GM12878 (cell line): ENCODE measurements around the gene PASK. TPM values are rescaled to one million over a fixed set of nuclear protein-coding genes. Genes with fewer than 3 reads are reported as not detected.

Source experiments
- ATAC-seq: fragments of 200-7000 bp; cut with Tn5 transposase; 3 replicates; pipeline ENCODE4 v1.9.1; 2020; ENCODE audit warnings: mild to moderate bottlenecking, moderate library complexity
- BruUV-seq: library from RNA; stranded (reverse); fragments of 400-500 nt; replicated peaks from 2 replicates; lab custom pipeline; 2021; lab: Mats Ljungman, UMichigan
- CTCF ChIA-PET: fragments of 300-600 bp; sonication (Branson Sonifier 250); formaldehyde crosslinking; extraction: SDS; loops from one replicate; lab custom pipeline; 2021; ENCODE audit warnings: inconsistent platforms; lab: Yijun Ruan, JAX
- POLR2A ChIA-PET: fragments of 350-600 bp; formaldehyde crosslinking; extraction: SDS; loops from one replicate; lab custom pipeline; 2021; ENCODE audit warnings: inconsistent platforms; lab: Charles Lee
- RAD21 ChIA-PET: fragments of 300-600 bp; sonication (Branson Sonifier 250); formaldehyde crosslinking; loops from one replicate; lab custom pipeline; 2023; ENCODE audit warnings: antibody characterized with exemption; ENCODE audit not compliant: unreplicated experiment; lab: Charles Lee
- SMC1A ChIA-PET: fragments of 300-600 bp; sonication (Branson Sonifier 250); formaldehyde crosslinking; loops from one replicate; lab custom pipeline; 2023; ENCODE audit not compliant: unreplicated experiment, uncharacterized antibody; lab: Charles Lee
- DNase-seq: peaks from one replicate; pipeline ENCODE4 v3.0.0-alpha.2; 2011; ENCODE audit warnings: low read depth, low spot score
- FAIRE-seq: peaks from 3 replicates; lab custom pipeline; 2011; peaks lifted over from hg19 to GRCh38; lab: Jason Lieb, UNC
- H2AFZ ChIP-seq: 2 replicates; pipeline ENCODE4 v1.6.0; 2011; ENCODE audit warnings: low read depth, low read length, control low read depth; ENCODE audit not compliant: control insufficient read depth
- H3K27ac ChIP-seq: 2 replicates; pipeline ENCODE4 v1.5.1; 2011; ENCODE audit warnings: control low read depth; ENCODE audit not compliant: control insufficient read depth, insufficient read depth
- H3K27me3 ChIP-seq, 2 experiments: replicated peaks in 1 of 2; 2 replicates each; pipeline versions ENCODE4 v1.6.0 to v1.6.1; 2011; ENCODE audit warnings: low read length in 1 of 2; ENCODE audit not compliant: control insufficient read depth in 2 of 2, insufficient read depth in 2 of 2
- H3K36me3 ChIP-seq, 2 experiments: 2 replicates each; pipeline ENCODE4 v1.5.1; 2011; ENCODE audit warnings: low read length in 1 of 2; ENCODE audit not compliant: control insufficient read depth in 2 of 2, insufficient read depth in 2 of 2
- H3K4me1 ChIP-seq: 2 replicates; pipeline ENCODE4 v1.6.1; 2011; ENCODE audit warnings: mild to moderate bottlenecking, low read length, moderate library complexity, mixed read lengths; ENCODE audit not compliant: control insufficient read depth, insufficient read depth
- H3K4me2 ChIP-seq: 2 replicates; pipeline ENCODE4 v1.6.0; 2011; ENCODE audit warnings: control low read depth; ENCODE audit not compliant: control insufficient read depth, insufficient read depth
- H3K4me3 ChIP-seq: fragments of 200-600 bp; sonication (generic); 2 replicates; pipeline ENCODE4 v1.5.1; 2016
- H3K79me2 ChIP-seq: 2 replicates; pipeline ENCODE4 v1.6.0; 2011; ENCODE audit warnings: low read length; ENCODE audit not compliant: control insufficient read depth, insufficient read depth
- H3K9ac ChIP-seq: 2 replicates; pipeline ENCODE4 v1.8.0; 2011; ENCODE audit warnings: low read length, control low read depth, mixed read lengths; ENCODE audit not compliant: control insufficient read depth, insufficient read depth
- H3K9me3 ChIP-seq: replicated peaks from 3 replicates; pipeline ENCODE4 v1.5.1; 2011; ENCODE audit warnings: mild to moderate bottlenecking, low read length; ENCODE audit not compliant: control insufficient read depth, insufficient read depth
- H4K20me1 ChIP-seq: 2 replicates; pipeline ENCODE4 v1.6.0; 2011; ENCODE audit not compliant: control insufficient read depth, insufficient read depth
- CHD2 ChIP-seq: IDR thresholded peaks from 2 replicates; pipeline ENCODE4 v1.6.1; 2011; ENCODE audit warnings: low read depth, low read length, improper control_type of control experiment, borderline replicate concordance
- CUX1 ChIP-seq: IDR thresholded peaks from 2 replicates; pipeline ENCODE4 v1.6.1; 2012; ENCODE audit warnings: improper control_type of control experiment, low read depth, low read length; ENCODE audit not compliant: insufficient replicate concordance
- HSF1 ChIP-seq: fragments of 150-350 bp; IDR thresholded peaks from 2 replicates; pipeline ENCODE4 v1.6.1; 2014; ENCODE audit warnings: mild to moderate bottlenecking, low read depth, low read length
- KLF5 ChIP-seq: fragments of 450-650 bp; IDR thresholded peaks from 2 replicates; pipeline ENCODE4 v1.6.1; 2014; ENCODE audit warnings: mild to moderate bottlenecking; ENCODE audit not compliant: partially characterized antibody
- MLLT1 ChIP-seq: fragments of 450-650 bp; IDR thresholded peaks from 2 replicates; pipeline ENCODE4 v1.6.1; 2016; ENCODE audit warnings: mild to moderate bottlenecking
- NBN ChIP-seq: fragments of 450-650 bp; IDR thresholded peaks from 2 replicates; pipeline ENCODE4 v1.6.1; 2016
- NKRF ChIP-seq: fragments of 450-650 bp; conservative IDR thresholded peaks from 2 replicates; pipeline ENCODE4 v1.6.1; 2017; ENCODE audit warnings: mild to moderate bottlenecking, moderate library complexity
- NR2C2 ChIP-seq: IDR thresholded peaks from 2 replicates; pipeline ENCODE4 v1.6.1; 2011; ENCODE audit warnings: borderline replicate concordance, low read depth; ENCODE audit not compliant: control insufficient read depth, insufficient read length
- TARDBP ChIP-seq: IDR thresholded peaks from 2 replicates; pipeline ENCODE4 v1.6.1; 2016; ENCODE audit warnings: borderline replicate concordance
- ZBTB4 ChIP-seq: fragments of 450-650 bp; formaldehyde crosslinking; IDR thresholded peaks from 2 replicates; pipeline ENCODE4 v1.4.0; 2022; ENCODE audit warnings: mild to moderate bottlenecking, moderate library complexity
- ZNF622 ChIP-seq: fragments of 450-650 bp; IDR thresholded peaks from 2 replicates; pipeline ENCODE4 v1.6.1; 2017; ENCODE audit warnings: mild to moderate bottlenecking, inconsistent platforms
- WGBS: methylation state at CpG from one replicate; pipeline ENCODE4 v1.1.6; 2016; ENCODE audit warnings: low lambda C conversion rate; ENCODE audit not compliant: insufficient replicate concordance, insufficient coverage; ENCODE audit errors: missing lambda C conversion rate; 5-methylcytosine and 5-hydroxymethylcytosine counted together
- in situ Hi-C: fragments of 300-500 bp; cut with MboI; formaldehyde crosslinking; loops from 9 replicates; pipeline ENCODE4 v1.14.3; 2018; ENCODE audit warnings: mixed read lengths
- intact Hi-C: fragments of 100-400 bp; cut with micrococcal nuclease; formaldehyde crosslinking; loops from one replicate; pipeline ENCODE4 v1.14.2; 2022; ENCODE audit not compliant: unreplicated experiment
- polyA plus RNA-seq, 11 experiments: library from polyadenylated mRNA; depleted of rRNA in 4 of 11; unstranded in 6 of 11; stranded (reverse) in 5 of 11; fragments of >200 nt; fragmentation: Nextera tagmentation in 4 of 11; fragmentation: Illumina TruSeq in 1 of 11; extraction: Ambion mirVana in 4 of 11; extraction: Trizol in 1 of 11; gene quantifications; 1 replicate in 1 of 11; 2 replicates in 10 of 11; pipeline versions ENCODE4 v1.2.1 to v1.2.3, GENCODE V29; 2011 to 2016; ENCODE audit warnings: inconsistent platforms in 2 of 11, missing spikeins in 2 of 11, low read depth in 1 of 11
- total RNA-seq, 4 experiments: library from RNA; depleted of rRNA in 3 of 4; stranded (reverse); fragments of >200 nt in 3 of 4; fragmentation: Illumina TruSeq in 1 of 4; extraction: Trizol in 1 of 4; gene quantifications; 2 replicates each; pipeline versions ENCODE4 v1.2.1 to v1.2.3, GENCODE V29; 2013 to 2021

Gene PASK
- total and polyA plus RNA-seq, 10 of the 15 experiments (the other 5 are each of a cell fraction or from before 2014, with no cell fraction given): 9.6 to 62.2 (median 28.5) TPM

- FAIRE-seq (no peak), DNase-seq (no peak), ATAC-seq (no peak)
- H3K27ac ChIP-seq: no peak overlapping the region
- H3K9ac ChIP-seq: no peak overlapping the region
- ChIA-PET CTCF (no interaction called here), RAD21 (no interaction called here), SMC1A (no interaction called here), POLR2A (no interaction called here)
- H3K9me3 ChIP-seq: no peaks in the 10 kb centered on the region
- no peak overlapping the region for H3K4me3 ChIP-seq
- H2AFZ ChIP-seq: no peak overlapping the region
- H3K36me3 ChIP-seq: no peaks in the 10 kb centered on the region; a peak in 1 of 4 replicates
- 90% methylated on average over 11 of the region's 11 CpGs for WGBS
- no peaks in the 10 kb centered on the region for H3K79me2 ChIP-seq
- H3K4me1 ChIP-seq: no peaks in the 10 kb centered on the region
- no peaks in the 10 kb centered on the region for H4K20me1 ChIP-seq
- intact Hi-C loops (no loop called here), in situ Hi-C loops (no loop called here)
- BruUV-seq: no TSS peak
- H3K4me2 ChIP-seq: no peak overlapping the region
- no peaks in the 10 kb centered on the region for H3K27me3 ChIP-seq
- no peak for TF ChIP-seq NR2C2
- TF ChIP-seq HSF1: no peak
- TF ChIP-seq ZBTB4: no peak
- TF ChIP-seq ZNF622: no peak
- no peak for TF ChIP-seq CHD2
- no peak for TF ChIP-seq MLLT1
- TF ChIP-seq NBN: no peak
- TF ChIP-seq KLF5: no peak
- TF ChIP-seq CUX1: no peak
- no peak for TF ChIP-seq NKRF
- no peak for TF ChIP-seq TARDBP
These were observed 36.7 kb upstream of the PASK start for GRCh38 chr2:241185961-241186360.
